GM19035 (cell line): Measurements from ENCODE around the gene CRKL.
"Not testable (repeated sequence)": the region's sequence is repeated elsewhere in the genome, so short reads cannot be mapped to it uniquely, and the experiment has no call there.

ENCODE experiments used
- ATAC-seq: cut with Tn5 transposase; IDR thresholded peaks from one replicate; pipeline ENCODE4 v1.9.1; 2021; ENCODE audit not compliant: unreplicated experiment

The CRKL gene

GRCh38 chr22:20901093-20902033, 15.8 kb upstream of the CRKL start:
- not testable (repeated sequence) for ATAC-seq

GRCh38 chr22:20903093-20903492, 14.1 kb upstream of the CRKL start:
- no peak for ATAC-seq

GRCh38 chr22:20904008-20904979, 12.9 kb upstream of the CRKL start:
- ATAC-seq = no peak

- no peak for ATAC-seq
Observed at GRCh38 chr22:20904980-20905355, 12.2 kb upstream of the CRKL start.

- ATAC-seq = no peak
Observed at GRCh38 chr22:20905415-20906386, 11.5 kb upstream of the CRKL start.

- ATAC-seq = no peak
Observed at GRCh38 chr22:20906387-20906767, 10.8 kb upstream of the CRKL start.

GRCh38 chr22:20908717-20909116, 8.5 kb upstream of the CRKL start:
- ATAC-seq = not testable (repeated sequence)

GRCh38 chr22:20909543-20910303, 7.5 kb upstream of the CRKL start:
- ATAC-seq = no peak

GRCh38 chr22:20912494-20912893, 4.7 kb upstream of the CRKL start:
- ATAC-seq = no peak

- no peak for ATAC-seq
Observed at GRCh38 chr22:20918663-20919218, 1.5 kb downstream of the CRKL start.

- ATAC-seq = no peak
Observed at GRCh38 chr22:20919718-20920117, 2.5 kb downstream of the CRKL start.

- no peak for ATAC-seq
Observed at GRCh38 chr22:20920881-20921203, 3.6 kb downstream of the CRKL start.

- ATAC-seq = no peak
Observed at GRCh38 chr22:20922141-20922751, 5.0 kb downstream of the CRKL start.

- no peak for ATAC-seq
Observed at GRCh38 chr22:20926243-20926642, 9.0 kb downstream of the CRKL start.

- no peak for ATAC-seq
Observed at GRCh38 chr22:20927940-20928572, 10.8 kb downstream of the CRKL start.

- no peak for ATAC-seq
Observed at GRCh38 chr22:20928573-20928967, 11.4 kb downstream of the CRKL start.

- ATAC-seq = no peak
Observed at GRCh38 chr22:20930004-20930403, 12.8 kb downstream of the CRKL start.

GRCh38 chr22:20930435-20930834, 13.2 kb downstream of the CRKL start:
- not testable (repeated sequence) for ATAC-seq
